Measurements from ENCODE around the gene PTPRN2.

PTPRN2 gene

DNA sequence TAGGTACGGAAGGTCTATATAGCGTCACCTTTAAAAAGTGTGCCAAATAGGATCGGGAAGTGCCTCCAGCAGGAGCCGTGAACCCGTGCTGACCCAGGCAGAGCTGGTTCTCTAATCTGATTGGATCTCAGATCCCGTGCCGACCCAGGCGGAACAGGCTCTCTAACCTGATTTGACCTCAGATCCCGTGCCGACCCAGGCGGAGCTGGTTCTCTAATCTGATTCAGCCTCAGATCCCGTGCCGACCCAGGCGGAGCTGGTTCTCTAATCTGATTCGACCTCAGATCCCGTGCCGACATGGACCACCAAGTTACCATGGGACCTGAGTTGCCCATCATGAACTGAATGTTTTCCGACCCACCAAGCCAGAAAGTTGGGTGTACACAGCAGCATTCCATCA is 463.9 kb downstream of the PTPRN2 start:
- Histone ChIP-seq H3K4ac (ENCODE audit: low read length) (no peak overlapping the region), H3K9me3 (replicated peaks in 1 of 2; ENCODE audit: control insufficient read depth in 2 of 2, insufficient read depth in 1 of 2, low read depth in 1 of 2, low read length in 2 of 2) (peaks cover 0 to 10% of the 10 kb centered on the region in 2 donors)

DNA sequence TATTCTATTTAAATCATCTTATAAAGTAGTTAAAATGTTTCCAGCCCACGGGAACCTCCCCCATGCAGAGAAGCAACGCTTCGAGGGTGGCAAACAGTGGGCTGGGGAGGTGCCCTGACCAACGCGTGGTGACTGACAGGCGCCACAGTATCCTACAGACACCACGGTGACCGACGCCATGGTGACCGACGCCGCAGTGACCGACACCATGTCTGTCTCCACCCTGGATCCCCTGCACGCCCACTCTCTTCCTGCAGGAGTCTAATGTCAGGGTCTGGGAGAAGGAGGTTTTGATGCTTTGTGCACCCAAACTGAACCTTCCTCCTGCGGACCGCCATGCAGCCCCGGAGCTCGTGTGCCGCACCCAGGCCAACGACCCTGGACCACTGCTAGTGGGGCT is 464.4 kb downstream of the PTPRN2 start:
- no CpG with 5 or more reads among the region's 20 CpGs for WGBS, 2 donors (ENCODE audit: extremely low coverage in 2 of 2, insufficient read length in 2 of 2, insufficient replicate concordance in 1 of 2)
- peak overlapping the region; percentile 70 for H3K23ac ChIP-seq (ENCODE audit: low read depth, low read length, poor library complexity)
- no peak overlapping the region for H3K9ac ChIP-seq (ENCODE audit: low read depth, low read length, poor library complexity)
- no peak overlapping the region for H3K14ac ChIP-seq (ENCODE audit: low read length)
- peak overlapping the region; percentile 22 for H2AK5ac ChIP-seq (ENCODE audit: low read depth, low read length)
- no peak overlapping the region for H3K27ac ChIP-seq (replicated peaks; ENCODE audit: low read length)
- no peak overlapping the region for H4K91ac ChIP-seq (ENCODE audit: low read depth, low read length, poor library complexity)
- H3K9me3 ChIP-seq (replicated peaks in 1 of 2; ENCODE audit: control insufficient read depth in 2 of 2, insufficient read depth in 1 of 2, low read depth in 1 of 2, low read length in 2 of 2), result peaks cover 0 to 12% of the 10 kb centered on the region in 2 donors
- H2BK12ac ChIP-seq (ENCODE audit: low read length), result no peak overlapping the region
- no peak for DNase-seq (ENCODE audit: low spot score)
- no peaks in the 10 kb centered on the region for H3K4me1 ChIP-seq (ENCODE audit: control insufficient read depth in 2 of 2, insufficient read depth in 1 of 2, low read depth in 1 of 2, low read length in 2 of 2)
- H2BK5ac ChIP-seq (ENCODE audit: low read length), result no peak overlapping the region
- H3K4me3 ChIP-seq (ENCODE audit: low read length in 2 of 2), result peak overlapping the region in 1 of 2 donors; percentile 34
- no peak overlapping the region for H2BK15ac ChIP-seq (ENCODE audit: low read length)
- no peak overlapping the region for H3K4me2 ChIP-seq (ENCODE audit: insufficient read depth, low read length, poor library complexity, severe bottlenecking)
- no peaks in the 10 kb centered on the region for H3K36me3 ChIP-seq (replicated peaks in 1 of 2; ENCODE audit: control insufficient read depth in 2 of 2, insufficient read depth in 2 of 2, low read length in 2 of 2)
- H2AFZ ChIP-seq (ENCODE audit: low read length), result no peak overlapping the region
- no peak overlapping the region for H3K18ac ChIP-seq (ENCODE audit: low read length)
- no peak overlapping the region for H4K8ac ChIP-seq (ENCODE audit: low read depth, low read length)
- no peak overlapping the region for H3K4ac ChIP-seq (ENCODE audit: low read length)
- H2BK120ac ChIP-seq (ENCODE audit: low read depth, low read length), result no peak overlapping the region
- H3K79me1 ChIP-seq (ENCODE audit: low read depth, low read length), result no peaks in the 10 kb centered on the region
- no peaks in the 10 kb centered on the region for H3K27me3 ChIP-seq (ENCODE audit: control insufficient read depth in 3 of 3, insufficient read depth in 3 of 3, low read depth in 1 of 3, low read length in 3 of 3)

More for the DNA sequence above, 463.9 kb downstream of the PTPRN2 start:
- H3K23ac ChIP-seq (ENCODE audit: low read depth, low read length, poor library complexity), result no peak overlapping the region
- no peak overlapping the region for H4K91ac ChIP-seq (ENCODE audit: low read depth, low read length, poor library complexity)
- H3K14ac ChIP-seq (ENCODE audit: low read length), result no peak overlapping the region
- no peaks in the 10 kb centered on the region for H3K79me1 ChIP-seq (ENCODE audit: low read depth, low read length)
- DNase-seq (ENCODE audit: low spot score), result no peak
- no peak overlapping the region for H2BK15ac ChIP-seq (ENCODE audit: low read length)
- H3K27ac ChIP-seq (replicated peaks; ENCODE audit: low read length), result no peak overlapping the region
- no peak overlapping the region for H3K4me3 ChIP-seq (ENCODE audit: low read length in 2 of 2)
- H2AK5ac ChIP-seq (ENCODE audit: low read depth, low read length), result no peak overlapping the region
- no CpG with 5 or more reads among the region's 18 CpGs for WGBS, 2 donors (ENCODE audit: extremely low coverage in 2 of 2, insufficient read length in 2 of 2, insufficient replicate concordance in 1 of 2)
- no peak overlapping the region for H4K8ac ChIP-seq (ENCODE audit: low read depth, low read length)
- H3K18ac ChIP-seq (ENCODE audit: low read length), result no peak overlapping the region
- no peak overlapping the region for H2BK5ac ChIP-seq (ENCODE audit: low read length)
- no peak overlapping the region for H2AFZ ChIP-seq (ENCODE audit: low read length)
- no peak overlapping the region for H3K4me2 ChIP-seq (ENCODE audit: insufficient read depth, low read length, poor library complexity, severe bottlenecking)
- H3K27me3 ChIP-seq (ENCODE audit: control insufficient read depth in 3 of 3, insufficient read depth in 3 of 3, low read depth in 1 of 3, low read length in 3 of 3), result no peaks in the 10 kb centered on the region
- H3K4me1 ChIP-seq (ENCODE audit: control insufficient read depth in 2 of 2, insufficient read depth in 1 of 2, low read depth in 1 of 2, low read length in 2 of 2), result no peaks in the 10 kb centered on the region
- no peak overlapping the region for H3K9ac ChIP-seq (ENCODE audit: low read depth, low read length, poor library complexity)
- no peak overlapping the region for H2BK12ac ChIP-seq (ENCODE audit: low read length)
- H3K36me3 ChIP-seq (replicated peaks in 1 of 2; ENCODE audit: control insufficient read depth in 2 of 2, insufficient read depth in 2 of 2, low read length in 2 of 2), result no peaks in the 10 kb centered on the region
- H2BK120ac ChIP-seq (ENCODE audit: low read depth, low read length), result no peak overlapping the region

DNA sequence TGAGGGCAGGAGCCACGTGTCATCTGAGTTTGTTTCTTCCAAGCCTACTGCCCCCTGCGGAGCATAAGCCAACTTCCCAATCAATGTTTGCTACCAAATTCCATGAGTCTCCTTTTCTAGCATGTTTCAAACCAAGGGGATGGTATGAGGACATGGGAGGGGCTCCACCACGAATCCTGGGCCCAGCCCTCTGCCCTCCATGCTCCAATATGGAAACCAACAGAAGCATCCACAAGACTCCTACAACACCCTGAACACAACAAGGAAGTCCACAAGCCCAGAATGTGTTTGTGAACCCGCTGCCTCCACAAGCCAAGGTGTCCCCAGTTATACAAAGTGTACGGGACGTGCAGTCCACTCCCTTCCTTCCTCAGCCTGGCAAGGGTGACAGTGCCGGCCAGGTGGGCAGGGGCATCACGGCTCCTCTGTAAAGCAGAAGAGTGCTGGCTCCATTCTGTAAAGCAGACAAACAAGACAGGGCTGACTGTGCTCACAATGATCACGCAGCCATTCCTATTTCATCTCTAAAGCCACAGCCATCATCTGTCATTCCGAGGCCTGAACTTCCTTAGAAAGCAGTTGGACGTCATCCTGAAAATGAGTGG is 466.1 kb downstream of the PTPRN2 start:
- Histone ChIP-seq H4K8ac (ENCODE audit: low read depth, low read length) (no peak overlapping the region), H3K27ac (replicated peaks; ENCODE audit: low read length) (no peak overlapping the region), H2BK120ac (ENCODE audit: low read depth, low read length) (no peak overlapping the region), H2AFZ (ENCODE audit: low read length) (no peak overlapping the region), H3K14ac (ENCODE audit: low read length) (no peak overlapping the region), H2AK5ac (ENCODE audit: low read depth, low read length) (no peak overlapping the region), H3K18ac (ENCODE audit: low read length) (no peak overlapping the region), H3K27me3 (ENCODE audit: control insufficient read depth in 3 of 3, insufficient read depth in 3 of 3, low read depth in 1 of 3, low read length in 3 of 3) (no peaks in the 10 kb centered on the region), H2BK15ac (ENCODE audit: low read length) (no peak overlapping the region), H4K91ac (ENCODE audit: low read depth, low read length, poor library complexity) (no peak overlapping the region), H3K23ac (ENCODE audit: low read depth, low read length, poor library complexity) (no peak overlapping the region), H3K9ac (ENCODE audit: low read depth, low read length, poor library complexity) (no peak overlapping the region), H2BK5ac (ENCODE audit: low read length) (no peak overlapping the region), H3K79me1 (ENCODE audit: low read depth, low read length) (no peaks in the 10 kb centered on the region), H3K36me3 (replicated peaks in 1 of 2; ENCODE audit: control insufficient read depth in 2 of 2, insufficient read depth in 2 of 2, low read length in 2 of 2) (no peaks in the 10 kb centered on the region), H3K4me1 (ENCODE audit: control insufficient read depth in 2 of 2, insufficient read depth in 1 of 2, low read depth in 1 of 2, low read length in 2 of 2) (no peaks in the 10 kb centered on the region), H3K4ac (ENCODE audit: low read length) (no peak overlapping the region), H3K9me3 (replicated peaks in 1 of 2; ENCODE audit: control insufficient read depth in 2 of 2, insufficient read depth in 1 of 2, low read depth in 1 of 2, low read length in 2 of 2) (peaks cover 0 to 10% of the 10 kb centered on the region in 2 donors), H2BK12ac (ENCODE audit: low read length) (no peak overlapping the region), H3K4me3 (ENCODE audit: low read length in 2 of 2) (no peak overlapping the region), H3K4me2 (ENCODE audit: insufficient read depth, low read length, poor library complexity, severe bottlenecking) (no peak overlapping the region)
- DNase-seq (ENCODE audit: low spot score), result no peak
- WGBS, 2 donors (ENCODE audit: extremely low coverage in 2 of 2, insufficient read length in 2 of 2, insufficient replicate concordance in 1 of 2), result no CpG with 5 or more reads among the region's 11 CpGs

DNA sequence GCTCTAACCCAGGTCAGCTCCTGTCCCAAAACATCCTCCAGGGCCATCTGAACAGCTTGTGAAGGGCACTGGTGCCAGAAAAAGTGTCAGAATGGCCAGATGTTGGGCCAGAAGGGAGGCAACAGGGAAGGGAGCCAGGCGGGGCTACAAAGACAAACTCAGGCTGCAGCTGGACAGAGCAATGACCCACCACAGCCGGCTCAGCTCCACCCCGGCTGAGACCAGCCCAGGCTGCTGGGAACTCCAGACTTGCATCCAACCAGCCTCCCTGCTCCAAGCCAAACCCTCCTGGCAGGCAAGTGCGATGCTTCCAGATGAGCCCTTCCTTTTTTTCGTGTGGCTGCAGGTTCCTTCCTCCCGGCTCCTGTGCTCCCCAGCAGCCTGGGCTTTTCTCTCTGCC is 466.9 kb downstream of the PTPRN2 start:
- Histone ChIP-seq H2BK120ac (ENCODE audit: low read depth, low read length) (no peak overlapping the region), H3K27me3 (ENCODE audit: control insufficient read depth in 3 of 3, insufficient read depth in 3 of 3, low read depth in 1 of 3, low read length in 3 of 3) (no peaks in the 10 kb centered on the region), H2BK15ac (ENCODE audit: low read length) (no peak overlapping the region), H3K36me3 (replicated peaks in 1 of 2; ENCODE audit: control insufficient read depth in 2 of 2, insufficient read depth in 2 of 2, low read length in 2 of 2) (no peaks in the 10 kb centered on the region), H3K27ac (replicated peaks; ENCODE audit: low read length) (no peak overlapping the region), H3K9ac (ENCODE audit: low read depth, low read length, poor library complexity) (no peak overlapping the region), H3K23ac (ENCODE audit: low read depth, low read length, poor library complexity) (no peak overlapping the region), H2BK12ac (ENCODE audit: low read length) (no peak overlapping the region), H4K91ac (ENCODE audit: low read depth, low read length, poor library complexity) (no peak overlapping the region), H3K4ac (ENCODE audit: low read length) (no peak overlapping the region), H4K8ac (ENCODE audit: low read depth, low read length) (no peak overlapping the region), H3K18ac (ENCODE audit: low read length) (no peak overlapping the region), H3K14ac (ENCODE audit: low read length) (no peak overlapping the region), H3K4me1 (ENCODE audit: control insufficient read depth in 2 of 2, insufficient read depth in 1 of 2, low read depth in 1 of 2, low read length in 2 of 2) (no peaks in the 10 kb centered on the region), H2AFZ (ENCODE audit: low read length) (no peak overlapping the region), H3K79me1 (ENCODE audit: low read depth, low read length) (no peaks in the 10 kb centered on the region), H2BK5ac (ENCODE audit: low read length) (no peak overlapping the region), H2AK5ac (ENCODE audit: low read depth, low read length) (no peak overlapping the region), H3K4me2 (ENCODE audit: insufficient read depth, low read length, poor library complexity, severe bottlenecking) (no peak overlapping the region), H3K4me3 (ENCODE audit: low read length in 2 of 2) (no peak overlapping the region), H3K9me3 (replicated peaks in 1 of 2; ENCODE audit: control insufficient read depth in 2 of 2, insufficient read depth in 1 of 2, low read depth in 1 of 2, low read length in 2 of 2) (peaks cover 0 to 17% of the 10 kb centered on the region in 2 donors)
- no peak for DNase-seq (ENCODE audit: low spot score)
- WGBS, 2 donors (ENCODE audit: extremely low coverage in 2 of 2, insufficient read length in 2 of 2, insufficient replicate concordance in 1 of 2), result no CpG with 5 or more reads among the region's 6 CpGs
